Measurements from ENCODE around the gene DGCR2. TPM values are rescaled to one million over a fixed set of nuclear protein-coding genes. Genes with fewer than 3 reads are reported as not detected.

DGCR2 gene
- polyA plus RNA-seq, 1 donor from 2014 or later = 67.1 TPM

GRCh38 chr22:19132693-19133400 lies 10.6 kb upstream of the DGCR2 start:
- Histone ChIP-seq H3K9me2 (ENCODE audit: insufficient read depth, low read length) (no peaks in the 10 kb centered on the region), H3K9me3 (ENCODE audit: low read length) (no peaks in the 10 kb centered on the region), H2AFZ (ENCODE audit: low read depth, low read length) (no peak overlapping the region), H4K20me1 (ENCODE audit: insufficient read depth) (no peaks in the 10 kb centered on the region), H3K27me3 (ENCODE audit: insufficient read depth, low read depth, low read length) (no peaks in the 10 kb centered on the region), H3K9ac (ENCODE audit: low read length) (no peak overlapping the region), H3K4me2 (ENCODE audit: low read length) (no peak overlapping the region), H3K79me2 (replicated peaks; ENCODE audit: insufficient read depth, low read length) (no peaks in the 10 kb centered on the region), H3K27ac (ENCODE audit: low read length) (no peak overlapping the region), H3K36me3 (ENCODE audit: insufficient read depth, low read length) (no peaks in the 10 kb centered on the region), H3F3A (ENCODE audit: insufficient read depth, low read length, poor library complexity, severe bottlenecking) (no peaks in the 10 kb centered on the region), H3K4me3 (ENCODE audit: low read length) (no peak overlapping the region)
- no peak for TF ChIP-seq MXI1 (conservative IDR thresholded peaks at IDR 0.05; ENCODE audit: poor library complexity, severe bottlenecking)
- TF ChIP-seq SMC3 (conservative IDR thresholded peaks at IDR 0.05; ENCODE audit: poor library complexity) = no peak
- TF ChIP-seq REST (IDR thresholded peaks at IDR 0.05; ENCODE audit: borderline replicate concordance) = no peak
- TF ChIP-seq POLR2AphosphoS5 (IDR thresholded peaks at IDR 0.05) = no peak
- TF ChIP-seq CTCF (IDR thresholded peaks at IDR 0.05; ENCODE audit: poor library complexity, severe bottlenecking) = no peak
- TF ChIP-seq RAD21 (conservative IDR thresholded peaks at IDR 0.05) = no peak
- TF ChIP-seq TAF1 (IDR thresholded peaks at IDR 0.05; ENCODE audit: low read depth) = no peak
- no peak for TF ChIP-seq EP300 (conservative IDR thresholded peaks at IDR 0.05; ENCODE audit: poor library complexity, severe bottlenecking)

- no peaks in the 10 kb centered on the region for H3K79me2 ChIP-seq (replicated peaks; ENCODE audit: insufficient read depth, low read length)
- TF ChIP-seq CTCF (IDR thresholded peaks at IDR 0.05; ENCODE audit: poor library complexity, severe bottlenecking) = no peak
- no peak for TF ChIP-seq REST (IDR thresholded peaks at IDR 0.05; ENCODE audit: borderline replicate concordance)
- no peak for TF ChIP-seq TAF1 (IDR thresholded peaks at IDR 0.05; ENCODE audit: low read depth)
- no peak for TF ChIP-seq POLR2AphosphoS5 (IDR thresholded peaks at IDR 0.05)
- TF ChIP-seq MXI1 (conservative IDR thresholded peaks at IDR 0.05; ENCODE audit: poor library complexity, severe bottlenecking) = no peak
- TF ChIP-seq RAD21 (conservative IDR thresholded peaks at IDR 0.05) = no peak
- no peak for TF ChIP-seq SMC3 (conservative IDR thresholded peaks at IDR 0.05; ENCODE audit: poor library complexity)
- TF ChIP-seq EP300 (conservative IDR thresholded peaks at IDR 0.05; ENCODE audit: poor library complexity, severe bottlenecking) = no peak
- no peak for TF ChIP-seq EZH2 (IDR thresholded peaks at IDR 0.05; ENCODE audit: borderline replicate concordance, insufficient read depth, low read length, poor library complexity, severe bottlenecking)
- no peak overlapping the region for H3K27ac ChIP-seq (ENCODE audit: low read length)
- H3K9me2 ChIP-seq (ENCODE audit: insufficient read depth, low read length) = no peaks in the 10 kb centered on the region
- H3K27me3 ChIP-seq (ENCODE audit: insufficient read depth, low read depth, low read length) = no peaks in the 10 kb centered on the region
- H3K9ac ChIP-seq (ENCODE audit: low read length) = no peak overlapping the region
- no peaks in the 10 kb centered on the region for H3F3A ChIP-seq (ENCODE audit: insufficient read depth, low read length, poor library complexity, severe bottlenecking)
- no peak overlapping the region for H3K4me2 ChIP-seq (ENCODE audit: low read length)
- H4K20me1 ChIP-seq (ENCODE audit: insufficient read depth) = no peaks in the 10 kb centered on the region
- H3K4me3 ChIP-seq (ENCODE audit: low read length) = no peak overlapping the region
- H2AFZ ChIP-seq (ENCODE audit: low read depth, low read length) = no peak overlapping the region
- H3K36me3 ChIP-seq (ENCODE audit: insufficient read depth, low read length) = no peaks in the 10 kb centered on the region
- H3K9me3 ChIP-seq (ENCODE audit: low read length) = no peaks in the 10 kb centered on the region
Measured at GRCh38 chr22:19132153-19132552, 9.9 kb upstream of the DGCR2 start.
